Erythroblast (primary cell): Measurements from ENCODE around the gene MANSC4.

Experiments used
- GATA1 ChIP-seq: IDR thresholded peaks from 2 replicates; pipeline ENCODE4 v1.6.1; 2011; ENCODE audit warnings: low read depth, mild to moderate bottlenecking, control low read depth, low read length, moderate library complexity
- POLR2A ChIP-seq: IDR thresholded peaks from 2 replicates; pipeline ENCODE4 v1.6.1; 2011; ENCODE audit warnings: mild to moderate bottlenecking, low read length

DNA sequence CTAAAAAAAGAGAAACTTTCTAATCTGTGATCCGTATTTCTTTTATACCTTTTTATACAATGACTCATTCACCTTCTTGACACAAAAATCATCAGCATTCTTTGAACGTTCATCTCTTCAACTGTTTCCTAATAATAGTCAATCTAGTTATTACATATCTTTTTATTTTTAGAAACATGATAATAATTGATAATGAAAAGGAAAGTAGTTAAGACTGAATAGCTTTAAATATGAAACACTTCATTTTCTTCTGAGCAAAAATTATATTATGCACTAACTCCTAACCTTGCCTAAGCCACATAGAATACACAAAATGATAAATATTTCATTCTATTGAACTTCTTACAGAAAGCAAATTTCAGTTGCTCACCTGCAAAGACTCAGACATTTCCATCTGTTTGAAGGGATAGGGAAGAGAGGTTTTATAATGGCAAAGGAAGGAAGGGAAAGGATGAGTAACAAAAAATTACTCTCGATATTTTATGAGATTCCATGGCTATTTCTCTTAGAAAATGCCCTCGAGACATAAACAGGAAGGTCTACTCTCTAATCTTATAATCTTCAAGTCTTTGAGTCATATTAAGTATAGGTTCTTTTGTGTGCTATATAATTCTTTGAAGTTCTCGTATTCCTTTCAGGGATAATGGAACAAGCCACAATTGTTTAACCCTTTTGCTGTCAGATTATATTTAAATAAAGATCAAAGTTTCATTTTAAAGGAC is 7.5 kb downstream of the MANSC4 start:
- TF ChIP-seq POLR2A (no peak), GATA1 (no peak)
